HepG2 (cell line): ENCODE data around the gene CEP250. TPM values are rescaled to one million over a fixed set of nuclear protein-coding genes. Genes with fewer than 3 reads are reported as not detected.

Source experiments
- BRD4 ChIP-seq: sonication (generic); formaldehyde crosslinking; IDR thresholded peaks from 2 replicates; pipeline ENCODE4 v1.4.0; 2020; ENCODE audit warnings: missing genetic modification reagents
- FOXA1 ChIP-seq, 2 experiments: fragments of 450-650 bp in 1 of 2; sonication (generic) in 1 of 2; formaldehyde crosslinking in 1 of 2; IDR thresholded peaks; 2 replicates each; pipeline versions ENCODE4 v1.4.0 to v1.6.1; 2016 to 2020; ENCODE audit warnings: missing genetic modification reagents in 1 of 2
- HOXA5 ChIP-seq: sonication (generic); formaldehyde crosslinking; IDR thresholded peaks from 2 replicates; pipeline ENCODE4 v1.4.0; 2020; ENCODE audit warnings: missing genetic modification reagents
- KDM1A ChIP-seq: IDR thresholded peaks from 2 replicates; pipeline ENCODE4 v1.6.1; 2016; ENCODE audit warnings: missing compliant biosample characterization
- KLF12 ChIP-seq: sonication (generic); formaldehyde crosslinking; IDR thresholded peaks from 2 replicates; pipeline ENCODE4 v1.4.0; 2020; ENCODE audit warnings: missing genetic modification reagents, borderline replicate concordance
- NBN ChIP-seq: fragments of 450-650 bp; conservative IDR thresholded peaks from 2 replicates; pipeline ENCODE4 v1.6.1; 2017
- NPAS2 ChIP-seq: sonication (generic); formaldehyde crosslinking; IDR thresholded peaks from 2 replicates; pipeline ENCODE4 v1.8.0; 2022; ENCODE audit warnings: mild to moderate bottlenecking, missing genetic modification reagents, borderline replicate concordance
- PHB2 ChIP-seq: fragments of 450-650 bp; IDR thresholded peaks from 2 replicates; pipeline ENCODE4 v1.6.1; 2018; ENCODE audit not compliant: partially characterized antibody
- POLR2A ChIP-seq, 2 experiments: IDR thresholded peaks; 2 replicates each; pipeline ENCODE4 v1.6.1; 2011; ENCODE audit warnings: low read depth in 2 of 2, low read length in 2 of 2, mild to moderate bottlenecking in 1 of 2, moderate library complexity in 1 of 2; ENCODE audit not compliant: insufficient read depth in 1 of 2
- RARG ChIP-seq: sonication (generic); formaldehyde crosslinking; IDR thresholded peaks from 2 replicates; pipeline ENCODE4 v1.4.0; 2020; ENCODE audit warnings: low read depth, mild to moderate bottlenecking, missing genetic modification reagents
- RBM22 ChIP-seq: fragments of 200-400 bp; formaldehyde crosslinking; optimal IDR thresholded peaks from 2 replicates; pipeline ENCODE3; 2017; ENCODE audit warnings: mild to moderate bottlenecking, low read length, moderate library complexity
- SETDB1 ChIP-seq: sonication (generic); formaldehyde crosslinking; IDR thresholded peaks from 2 replicates; pipeline ENCODE4 v1.5.1; 2020; ENCODE audit warnings: missing genetic modification reagents, mild to moderate bottlenecking, borderline replicate concordance
- SOX5 ChIP-seq: IDR thresholded peaks from 2 replicates; pipeline ENCODE4 v1.6.1; 2016; ENCODE audit warnings: borderline replicate concordance
- TARDBP ChIP-seq: sonication (generic); formaldehyde crosslinking; IDR thresholded peaks from 2 replicates; pipeline ENCODE4 v1.8.0; 2022; ENCODE audit warnings: mild to moderate bottlenecking, missing genetic modification reagents
- THAP11 ChIP-seq: IDR thresholded peaks from 2 replicates; pipeline ENCODE4 v1.6.1; 2016; ENCODE audit warnings: missing biosample characterization, missing genetic modification reagents
- ZFP36L1 ChIP-seq: sonication (generic); formaldehyde crosslinking; IDR thresholded peaks from 2 replicates; pipeline ENCODE4 v1.8.0; 2022; ENCODE audit warnings: mild to moderate bottlenecking, missing genetic modification reagents, moderate library complexity
- ZNF10 ChIP-seq: sonication (generic); formaldehyde crosslinking; IDR thresholded peaks from 2 replicates; pipeline ENCODE4 v1.4.0; 2020; ENCODE audit warnings: mild to moderate bottlenecking, low read depth, missing genetic modification reagents, borderline replicate concordance
- ZNF224 ChIP-seq: sonication (generic); formaldehyde crosslinking; IDR thresholded peaks from 2 replicates; pipeline ENCODE4 v1.5.0; 2020; ENCODE audit warnings: mild to moderate bottlenecking, missing genetic modification reagents
- ZNF235 ChIP-seq: sonication (generic); formaldehyde crosslinking; IDR thresholded peaks from 2 replicates; pipeline ENCODE4 v1.8.1; 2023; ENCODE audit warnings: mild to moderate bottlenecking, missing genetic modification reagents, borderline replicate concordance
- ZNF251 ChIP-seq: sonication (generic); formaldehyde crosslinking; IDR thresholded peaks from 2 replicates; pipeline ENCODE4 v1.9.0; 2021; ENCODE audit warnings: mild to moderate bottlenecking, missing genetic modification reagents
- ZNF367 ChIP-seq: sonication (generic); formaldehyde crosslinking; IDR thresholded peaks from 2 replicates; pipeline ENCODE4 v1.4.0; 2020; ENCODE audit warnings: missing genetic modification reagents, borderline replicate concordance
- ZNF501 ChIP-seq: sonication (generic); formaldehyde crosslinking; IDR thresholded peaks from 2 replicates; pipeline ENCODE4 v1.5.1; 2020; ENCODE audit warnings: mild to moderate bottlenecking, moderate library complexity, missing genetic modification reagents
- ZNF605 ChIP-seq: sonication (generic); formaldehyde crosslinking; IDR thresholded peaks from 2 replicates; pipeline ENCODE4 v1.8.0; 2022; ENCODE audit warnings: mild to moderate bottlenecking, missing genetic modification reagents
- ZNF652 ChIP-seq: IDR thresholded peaks from 2 replicates; pipeline ENCODE4 v1.6.1; 2016; ENCODE audit warnings: low read depth, borderline replicate concordance
- ZNF780A ChIP-seq: sonication (generic); formaldehyde crosslinking; IDR thresholded peaks from 2 replicates; pipeline ENCODE4 v1.8.0; 2022; ENCODE audit warnings: mild to moderate bottlenecking, missing genetic modification reagents, moderate library complexity
- polyA plus RNA-seq, 8 experiments: library from polyadenylated mRNA; depleted of rRNA in 3 of 8; stranded (reverse) in 7 of 8; unstranded in 1 of 8; fragments of >200 nt; fragmentation: Illumina TruSeq in 4 of 8; extraction: Trizol in 4 of 8; gene quantifications; 2 replicates each; pipeline versions ENCODE4 v1.2.1 to v1.2.3, GENCODE V29; 2011 to 2016; ENCODE audit warnings: low read depth in 4 of 8, missing spikeins in 1 of 8, mixed read lengths in 1 of 8; ENCODE audit not compliant: insufficient read depth in 1 of 8
- total RNA-seq, 5 experiments: library from RNA; depleted of rRNA; stranded (reverse); fragments of >200 nt; fragmentation: Illumina TruSeq; extraction: Trizol; gene quantifications; 2 replicates each; pipeline ENCODE4 v1.2.3, GENCODE V29; 2016; ENCODE audit warnings: low read depth in 1 of 5
- TF ChIP-seq, protein P1 (sequence below): sonication (generic); formaldehyde crosslinking; IDR thresholded peaks from 2 replicates; pipeline ENCODE4 v1.5.0; 2020; ENCODE audit warnings: missing genetic modification reagents, mild to moderate bottlenecking, borderline replicate concordance
- TF ChIP-seq, protein P2 (sequence below): sonication (generic); formaldehyde crosslinking; IDR thresholded peaks from 2 replicates; pipeline ENCODE4 v1.8.0; 2022; ENCODE audit warnings: missing genetic modification reagents, mild to moderate bottlenecking, borderline replicate concordance
- TF ChIP-seq, protein P3 (sequence below): sonication (generic); formaldehyde crosslinking; IDR thresholded peaks from 2 replicates; pipeline ENCODE4 v1.5.0; 2020; ENCODE audit warnings: missing genetic modification reagents
- TF ChIP-seq, protein P4 (sequence below): sonication (generic); formaldehyde crosslinking; IDR thresholded peaks from 2 replicates; pipeline ENCODE4 v1.9.0; 2021; ENCODE audit warnings: missing genetic modification reagents, borderline replicate concordance

Gene CEP250
- total and polyA plus RNA-seq, 2 of the 13 experiments (the other 11 are each of a cell fraction or from before 2014, with no cell fraction given): 28.8 to 55.3 TPM

DNA sequence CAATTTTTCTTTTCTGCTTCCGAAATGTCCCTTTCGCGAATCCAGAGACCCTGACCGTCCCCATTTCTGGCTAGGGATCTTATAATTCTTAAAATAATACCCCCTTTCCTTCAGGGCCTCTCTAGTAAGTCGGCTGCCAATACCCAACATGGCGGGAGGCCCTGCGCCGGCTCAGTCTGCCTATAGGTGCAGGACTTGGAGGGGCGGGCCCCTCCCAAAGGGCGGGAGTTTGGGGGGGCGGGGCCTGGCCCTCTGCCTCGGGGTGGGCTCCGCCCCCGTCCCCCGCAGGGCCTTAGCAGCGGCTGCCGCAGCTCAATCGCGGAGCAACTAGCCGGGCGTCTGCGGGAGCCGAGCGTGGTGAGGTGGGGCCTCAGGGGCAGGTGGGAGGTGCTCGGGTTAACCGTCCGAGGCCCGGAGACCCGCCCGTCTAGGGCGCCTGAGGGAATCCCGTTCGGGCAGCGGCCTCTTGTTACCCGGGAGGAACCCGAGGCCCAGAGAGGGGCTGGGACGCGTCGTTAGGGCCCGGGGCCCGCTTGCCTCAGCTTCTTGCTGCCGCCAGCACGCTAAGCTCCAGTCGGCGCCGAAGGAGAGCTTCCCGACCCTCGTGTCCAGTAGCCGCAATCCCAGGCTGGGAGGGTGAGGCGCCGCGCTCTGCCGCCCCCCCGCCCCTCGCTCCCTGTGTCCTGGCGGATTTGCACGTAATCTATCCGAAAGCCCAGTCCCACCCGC lies at the start of gene CEP250 (continued):
- TF ChIP-seq PHB2: no peak
- TF ChIP-seq ZNF780A (CRISPR knock-in tag): 0 out of 2 replicates have a peak, but pooled peaks have one; percentile 4
- TF ChIP-seq, protein P1, sequence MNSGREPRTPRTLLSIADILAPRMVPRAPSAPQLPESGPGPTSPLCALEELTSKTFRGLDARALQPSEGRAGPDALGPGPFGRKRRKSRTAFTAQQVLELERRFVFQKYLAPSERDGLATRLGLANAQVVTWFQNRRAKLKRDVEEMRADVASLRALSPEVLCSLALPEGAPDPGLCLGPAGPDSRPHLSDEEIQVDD (CRISPR knock-in tag): peak; percentile 80; the same call in 1 of the 2 replicates
- peak; percentile 96 for TF ChIP-seq HOXA5 (CRISPR knock-in tag)
- TF ChIP-seq SETDB1 (CRISPR knock-in tag): no peak
- TF ChIP-seq KDM1A (CRISPR knock-in tag): peak; percentile 45; the same call in 1 of the 2 replicates
- TF ChIP-seq BRD4 (CRISPR knock-in tag): peak; percentile 97
- TF ChIP-seq, protein P2, sequence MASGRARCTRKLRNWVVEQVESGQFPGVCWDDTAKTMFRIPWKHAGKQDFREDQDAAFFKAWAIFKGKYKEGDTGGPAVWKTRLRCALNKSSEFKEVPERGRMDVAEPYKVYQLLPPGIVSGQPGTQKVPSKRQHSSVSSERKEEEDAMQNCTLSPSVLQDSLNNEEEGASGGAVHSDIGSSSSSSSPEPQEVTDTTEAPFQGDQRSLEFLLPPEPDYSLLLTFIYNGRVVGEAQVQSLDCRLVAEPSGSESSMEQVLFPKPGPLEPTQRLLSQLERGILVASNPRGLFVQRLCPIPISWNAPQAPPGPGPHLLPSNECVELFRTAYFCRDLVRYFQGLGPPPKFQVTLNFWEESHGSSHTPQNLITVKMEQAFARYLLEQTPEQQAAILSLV (CRISPR knock-in tag): peak; percentile 91; the same call in 1 of the 2 replicates
- peak; percentile 11; the same call in 1 of the 2 replicates for TF ChIP-seq TARDBP (CRISPR knock-in tag)
- peak; percentile 93; the same call in 1 of the 2 replicates for TF ChIP-seq ZNF235 (CRISPR knock-in tag)
- TF ChIP-seq SOX5 (CRISPR knock-in tag): peak; percentile 64
- TF ChIP-seq ZNF224 (CRISPR knock-in tag): no peak; the same call in none of the 2 replicates
- TF ChIP-seq ZNF10 (CRISPR knock-in tag): no peak; the same call in 1 of the 2 replicates
- peak; percentile 98 for TF ChIP-seq ZFP36L1 (CRISPR knock-in tag)
- peak; percentile 87 for TF ChIP-seq ZNF367 (CRISPR knock-in tag)
- peak; percentile 86 to 89 for TF ChIP-seq POLR2A (IDR thresholded peaks at IDR 0.05; ENCODE audit: insufficient read depth in 1 of 2, low read depth in 2 of 2, low read length in 2 of 2)
- TF ChIP-seq ZNF501 (CRISPR knock-in tag): peak; percentile 95
- peak; percentile 89 for TF ChIP-seq ZNF605 (CRISPR knock-in tag)
- TF ChIP-seq, protein P3, sequence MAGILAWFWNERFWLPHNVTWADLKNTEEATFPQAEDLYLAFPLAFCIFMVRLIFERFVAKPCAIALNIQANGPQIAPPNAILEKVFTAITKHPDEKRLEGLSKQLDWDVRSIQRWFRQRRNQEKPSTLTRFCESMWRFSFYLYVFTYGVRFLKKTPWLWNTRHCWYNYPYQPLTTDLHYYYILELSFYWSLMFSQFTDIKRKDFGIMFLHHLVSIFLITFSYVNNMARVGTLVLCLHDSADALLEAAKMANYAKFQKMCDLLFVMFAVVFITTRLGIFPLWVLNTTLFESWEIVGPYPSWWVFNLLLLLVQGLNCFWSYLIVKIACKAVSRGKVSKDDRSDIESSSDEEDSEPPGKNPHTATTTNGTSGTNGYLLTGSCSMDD: 0 out of 2 replicates have a peak, but pooled peaks have one; percentile 84
- TF ChIP-seq THAP11 (CRISPR knock-in tag): peak; percentile 72
- no peak; the same call in none of the 2 replicates for TF ChIP-seq KLF12 (CRISPR knock-in tag)
- no peak for TF ChIP-seq NPAS2 (CRISPR knock-in tag)
- no peak for TF ChIP-seq ZNF251 (CRISPR knock-in tag)
- no peak for TF ChIP-seq NBN
- TF ChIP-seq FOXA1 (IDR thresholded peaks at IDR 0.05): no peak
- peak; percentile 18; the same call in 1 of the 2 replicates for TF ChIP-seq FOXA1 (CRISPR knock-in tag; IDR thresholded peaks at IDR 0.05)
- peak; percentile 73 for TF ChIP-seq RARG (CRISPR knock-in tag)
- TF ChIP-seq ZNF652 (CRISPR knock-in tag): peak; percentile 89
- no peak for TF ChIP-seq RBM22
- TF ChIP-seq, protein P4, sequence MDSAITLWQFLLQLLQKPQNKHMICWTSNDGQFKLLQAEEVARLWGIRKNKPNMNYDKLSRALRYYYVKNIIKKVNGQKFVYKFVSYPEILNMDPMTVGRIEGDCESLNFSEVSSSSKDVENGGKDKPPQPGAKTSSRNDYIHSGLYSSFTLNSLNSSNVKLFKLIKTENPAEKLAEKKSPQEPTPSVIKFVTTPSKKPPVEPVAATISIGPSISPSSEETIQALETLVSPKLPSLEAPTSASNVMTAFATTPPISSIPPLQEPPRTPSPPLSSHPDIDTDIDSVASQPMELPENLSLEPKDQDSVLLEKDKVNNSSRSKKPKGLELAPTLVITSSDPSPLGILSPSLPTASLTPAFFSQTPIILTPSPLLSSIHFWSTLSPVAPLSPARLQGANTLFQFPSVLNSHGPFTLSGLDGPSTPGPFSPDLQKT: no peak
